DMS53 treated with DMSO at 0.1 percent for 48 hours (cell line): ENCODE measurements around the gene TMEM201.

Experiments used
- DNase-seq: peaks from one replicate; lab custom pipeline; 2025; ENCODE audit not compliant: unreplicated experiment; lab: John Stamatoyannopoulos, UW

Gene TMEM201

GRCh38 chr1:9598316-9598700 is 9.6 kb downstream of the TMEM201 start:
- no peak for DNase-seq

- DNase-seq: no peak
These were observed 11.0 kb downstream of the TMEM201 start for GRCh38 chr1:9599741-9600140.

GRCh38 chr1:9600861-9601834 is 12.4 kb downstream of the TMEM201 start:
- DNase-seq: no peak

DNA sequence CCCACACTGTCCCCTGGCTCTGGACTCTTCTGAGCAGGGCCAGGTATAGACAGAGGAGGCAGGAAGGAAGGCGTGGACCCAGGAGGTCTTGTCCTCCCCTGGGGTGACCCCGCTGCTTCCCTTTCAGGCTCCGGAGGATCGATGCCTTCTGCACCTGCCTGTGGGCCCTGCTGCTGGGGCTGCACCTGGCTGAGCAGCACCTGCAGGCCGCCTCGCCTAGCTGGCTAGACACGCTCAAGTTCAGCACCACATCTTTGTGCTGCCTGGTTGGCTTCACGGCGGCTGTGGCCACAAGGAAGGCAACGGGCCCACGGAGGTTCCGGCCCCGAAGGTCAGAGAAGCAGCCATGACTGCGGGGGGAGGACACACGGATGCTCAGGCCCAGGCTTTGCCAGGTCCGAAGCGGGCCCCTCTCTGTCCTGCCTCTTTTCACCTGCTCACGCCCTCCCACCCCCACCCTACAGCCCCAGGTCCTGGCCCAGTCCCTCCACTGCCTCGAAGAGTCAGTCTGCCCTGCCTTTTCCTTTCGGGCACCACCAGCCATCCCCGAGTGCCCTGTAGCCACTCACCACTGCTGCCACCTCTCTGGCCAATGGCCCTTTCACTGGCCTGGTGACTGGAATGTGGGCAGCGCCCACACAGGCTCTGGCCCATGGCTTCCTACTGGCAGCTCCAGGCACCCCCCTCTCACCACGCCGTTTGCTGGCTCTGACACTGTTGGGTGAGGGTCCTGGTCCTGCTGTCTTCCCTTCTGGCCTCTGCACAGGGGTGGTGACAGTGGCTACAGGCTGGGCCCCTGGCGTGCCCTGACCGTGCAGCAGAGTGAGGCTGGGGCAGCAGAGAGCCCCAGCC is 13.5 kb downstream of the TMEM201 start:
- no peak for DNase-seq

- no peak for DNase-seq
These were observed 14.1 kb downstream of the TMEM201 start for GRCh38 chr1:9602794-9603167.

DNA sequence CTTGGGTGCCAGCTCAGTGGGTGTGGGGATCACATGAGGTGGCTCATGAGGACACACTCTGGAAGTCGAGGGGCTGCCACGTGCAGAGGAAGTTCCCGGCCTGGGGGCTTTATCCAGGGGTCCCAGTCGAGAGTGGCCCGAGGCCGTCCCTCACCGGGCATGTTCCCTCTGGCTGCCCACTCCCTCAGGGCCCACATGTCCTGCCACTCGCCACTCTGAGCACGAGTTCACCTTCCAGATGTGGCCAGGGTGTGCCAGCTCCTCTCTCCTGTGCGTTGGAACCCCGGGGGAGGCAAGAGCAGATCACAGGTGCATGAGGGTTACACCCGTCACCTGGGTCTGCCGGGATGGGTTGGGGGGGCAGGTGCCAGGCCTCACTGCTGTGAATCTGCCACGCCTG is 14.6 kb downstream of the TMEM201 start:
- no peak for DNase-seq

GRCh38 chr1:9603766-9604753 is 15.3 kb downstream of the TMEM201 start:
- no peak for DNase-seq

- no peak for DNase-seq
These were observed 16.1 kb downstream of the TMEM201 start for GRCh38 chr1:9604836-9605235.

DNA sequence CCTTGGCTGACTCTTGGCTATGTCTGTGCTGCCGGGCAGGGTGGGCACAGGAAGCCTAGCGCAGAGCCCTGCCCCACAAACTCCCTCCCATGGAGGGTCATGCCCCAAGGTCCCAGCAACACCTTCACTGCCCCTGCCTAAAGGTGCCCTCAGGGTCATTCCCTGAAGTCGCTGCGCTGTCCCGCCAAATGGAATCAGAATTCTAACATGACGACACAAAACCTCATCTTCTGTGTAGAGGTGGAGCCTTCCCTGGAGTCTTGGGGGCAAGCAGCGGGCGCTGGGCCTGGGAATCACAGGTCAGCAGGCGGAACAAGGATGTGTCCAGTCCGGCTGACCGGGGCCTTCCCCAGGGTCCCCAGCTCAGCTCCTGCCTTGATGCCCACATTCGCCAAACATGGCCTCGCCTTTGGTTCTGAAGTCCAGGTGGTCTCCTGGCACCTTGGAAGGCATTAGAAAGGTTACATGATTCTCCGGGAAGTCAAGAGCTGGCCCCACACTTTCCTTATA is 17.3 kb downstream of the TMEM201 start:
- DNase-seq: no peak

DNA sequence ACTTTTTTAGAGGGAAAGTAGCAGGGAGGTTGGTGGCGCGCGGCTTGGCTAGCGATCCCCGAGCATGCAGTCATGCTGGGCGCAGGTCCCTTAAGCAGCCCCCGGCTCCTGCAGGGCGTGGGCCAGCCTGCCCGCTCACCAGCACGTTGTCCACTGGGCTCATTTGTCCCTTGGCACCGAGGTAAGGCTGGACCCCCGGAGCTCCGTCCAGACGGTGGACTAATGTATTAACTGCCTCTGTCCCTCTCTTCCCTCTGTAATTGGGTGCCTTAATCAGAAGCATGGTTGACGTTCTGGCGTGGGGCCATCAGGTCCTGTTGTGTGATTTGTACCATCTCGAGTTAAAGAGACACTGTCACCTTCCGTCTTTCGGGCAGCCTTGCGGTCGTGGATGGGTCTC is 17.7 kb downstream of the TMEM201 start:
- no peak for DNase-seq

DNA sequence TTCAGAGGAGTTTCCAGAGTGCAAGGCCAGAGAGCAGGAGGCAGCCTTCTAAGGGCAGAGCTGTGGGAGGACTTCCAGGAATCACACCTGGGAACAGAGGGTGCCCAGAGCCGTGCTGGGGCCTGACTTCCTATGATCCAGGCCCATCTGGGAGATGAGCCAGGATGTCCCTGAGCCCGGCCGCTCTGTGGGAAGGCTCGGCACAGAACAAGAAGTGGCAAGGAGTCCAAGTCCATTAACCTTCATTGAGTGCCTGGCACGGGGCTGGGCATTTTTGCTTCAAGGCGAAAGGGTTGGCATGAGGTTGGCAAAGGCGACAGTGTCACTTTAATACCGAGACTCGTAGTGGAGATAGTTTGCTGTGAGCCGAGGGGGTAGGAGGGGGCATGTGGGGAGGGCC is 18.2 kb downstream of the TMEM201 start:
- DNase-seq: no peak

DNA sequence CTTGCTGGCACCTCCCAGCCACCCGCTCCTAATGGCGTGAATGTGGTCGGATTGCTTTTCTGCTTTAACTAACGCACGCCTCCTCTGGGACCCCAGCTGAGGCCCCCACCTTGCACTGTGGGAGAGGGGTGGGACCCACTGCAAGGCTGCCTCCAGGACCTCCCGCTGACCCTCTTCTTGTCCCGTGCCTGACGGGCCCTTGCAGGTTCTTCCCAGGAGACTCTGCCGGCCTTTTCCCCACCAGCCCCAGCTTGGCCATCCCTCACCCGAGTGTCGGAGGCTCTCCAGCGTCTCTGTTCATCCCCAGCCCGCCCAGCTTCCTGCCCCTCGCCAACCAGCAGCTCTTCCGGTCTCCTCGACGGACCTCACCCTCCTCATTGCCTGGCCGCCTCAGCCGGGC is 18.6 kb downstream of the TMEM201 start:
- DNase-seq: no peak

DNA sequence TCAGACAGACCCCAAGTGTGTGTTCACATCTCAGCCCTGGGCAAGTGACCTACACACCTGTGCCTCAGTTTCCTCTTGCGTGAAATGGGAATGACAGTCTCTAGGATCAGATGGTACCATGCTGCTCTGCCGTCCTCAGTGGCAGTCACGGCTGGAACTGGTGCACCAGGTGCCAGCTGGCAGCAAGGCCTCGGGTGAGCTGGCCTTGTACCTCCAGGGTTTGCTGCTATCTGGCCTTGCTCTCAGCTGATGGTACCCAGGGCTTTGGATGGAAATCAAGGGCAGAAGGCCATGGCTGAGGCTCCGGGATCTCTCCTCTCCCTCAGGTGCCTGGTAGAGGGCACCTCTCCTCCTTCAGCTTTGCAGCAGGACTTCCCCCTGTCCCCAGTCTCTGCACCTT is 21.3 kb downstream of the TMEM201 start:
- no peak for DNase-seq

- no peak for DNase-seq
These were observed 21.8 kb downstream of the TMEM201 start for GRCh38 chr1:9610548-9610947.

- no peak for DNase-seq
These were observed 23.0 kb downstream of the TMEM201 start for GRCh38 chr1:9611716-9612115.

DNA sequence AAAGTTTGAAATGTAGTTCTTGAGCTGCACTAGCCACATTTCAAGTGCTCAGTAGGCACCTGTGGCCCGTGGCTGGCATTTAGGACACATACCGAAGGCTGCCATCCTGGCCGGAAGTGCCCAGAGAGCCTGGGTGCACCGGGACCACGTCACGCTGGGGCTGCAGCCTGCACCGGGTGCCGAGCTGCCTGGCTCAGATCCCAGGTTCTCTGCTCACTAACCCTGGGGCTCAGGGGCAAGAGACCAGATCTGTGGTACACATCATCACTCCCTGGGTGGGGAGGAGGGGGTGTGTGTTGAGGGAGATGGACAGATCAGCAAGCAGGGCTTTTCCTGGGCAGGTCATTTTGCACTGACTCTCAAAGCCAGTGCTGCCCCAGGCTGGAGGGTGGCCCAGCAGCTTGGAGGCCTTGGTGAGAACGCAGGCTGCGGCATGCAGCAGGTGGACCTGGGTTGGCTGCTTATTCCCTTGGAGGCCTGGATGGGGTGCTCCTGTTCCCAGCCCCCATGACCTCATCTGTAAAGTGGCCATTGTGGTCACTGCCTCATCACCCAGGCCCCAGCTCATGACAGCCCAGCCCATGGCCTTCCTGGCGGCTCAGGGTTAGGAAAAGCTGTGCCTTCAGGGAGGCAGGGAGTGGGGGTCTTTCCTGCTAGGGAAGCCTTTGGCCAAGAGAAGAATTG is 23.6 kb downstream of the TMEM201 start:
- DNase-seq: no peak

DNA sequence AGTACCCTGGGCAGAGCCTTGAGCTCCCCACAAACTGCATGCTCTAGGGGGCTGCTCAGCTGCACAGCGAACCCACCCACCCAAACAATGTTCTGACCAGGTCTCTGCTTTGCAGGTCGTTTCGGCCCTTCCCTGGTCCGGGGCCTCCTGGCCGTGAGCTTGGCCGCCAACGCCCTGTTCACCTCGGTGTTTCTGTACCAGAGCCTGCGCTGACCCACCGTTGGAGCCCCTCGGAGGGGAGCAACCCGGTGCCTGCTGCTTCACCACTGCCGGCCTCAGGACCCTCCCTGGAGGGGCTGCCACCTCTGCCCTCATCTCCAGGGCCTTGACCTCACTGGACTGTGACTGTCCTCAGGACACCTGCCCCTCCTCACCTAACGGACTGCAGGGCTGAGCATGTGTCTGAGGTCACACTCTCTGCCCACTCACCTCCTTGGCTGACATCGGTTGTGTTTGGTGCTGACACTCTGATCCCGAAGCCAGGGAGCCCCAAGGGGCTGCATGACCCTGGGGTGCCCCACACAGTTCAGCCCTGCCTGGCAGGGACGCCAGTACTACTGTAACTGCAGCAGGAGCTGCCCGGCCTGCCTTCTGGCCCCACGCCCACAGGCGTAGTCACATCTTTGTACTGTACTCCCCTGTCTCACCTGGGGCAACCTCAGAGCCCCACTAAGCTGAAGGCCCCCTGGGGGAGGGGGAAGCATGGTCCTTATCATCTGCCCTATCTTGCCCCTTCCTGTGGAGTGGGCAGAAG is 24.3 kb downstream of the TMEM201 start:
- no peak for DNase-seq

DNA sequence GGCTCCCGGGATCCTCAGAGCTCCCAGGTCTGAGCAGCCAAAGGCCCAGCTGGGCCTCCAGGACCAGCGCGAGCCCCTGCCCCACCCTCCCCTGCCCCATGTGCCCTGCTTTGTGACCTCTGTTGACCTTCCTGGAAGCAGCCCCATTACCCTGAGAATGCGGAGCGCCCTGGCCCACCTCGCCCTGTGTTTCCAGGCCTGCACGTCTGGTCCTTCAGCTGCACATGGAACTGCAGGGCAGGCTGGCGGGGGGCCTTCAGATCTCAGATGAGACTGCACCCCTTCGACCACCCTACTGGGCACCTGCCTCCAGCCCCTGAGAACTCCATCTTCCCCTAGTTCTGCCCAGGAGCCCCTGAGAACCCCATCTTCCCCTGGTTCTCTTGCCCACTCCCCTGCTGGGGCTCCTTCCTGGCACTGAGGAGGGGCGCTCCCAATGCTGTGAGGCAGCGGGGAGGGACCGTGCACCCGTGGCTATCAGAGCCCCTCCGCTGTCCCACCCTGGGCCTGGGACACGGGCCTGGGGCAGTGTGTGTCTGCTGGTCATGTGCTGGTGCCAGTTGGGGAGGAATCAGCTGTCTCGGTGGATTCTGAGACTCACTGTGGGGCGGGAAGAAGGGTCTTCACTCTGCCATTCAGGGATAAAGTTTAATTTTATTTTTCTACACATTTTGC is 25.1 kb downstream of the TMEM201 start:
- no peak for DNase-seq
